Activated gamma-delta T cell (primary cell): Measurements from ENCODE around the gene KLF1.

ENCODE experiments used
- DNase-seq: peaks from one replicate; lab custom pipeline; 2025; lab: John Stamatoyannopoulos, UW

KLF1 gene

GRCh38 chr19:12838182-12838885 is 48.7 kb downstream of the KLF1 start, which contains the start of gene MAST1:
Gene MAST1 (plus strand): TSS chr19:12838515. CDS start chr19:12838573, 58 bp downstream.
- DNase-seq = peak; percentile 35

DNA sequence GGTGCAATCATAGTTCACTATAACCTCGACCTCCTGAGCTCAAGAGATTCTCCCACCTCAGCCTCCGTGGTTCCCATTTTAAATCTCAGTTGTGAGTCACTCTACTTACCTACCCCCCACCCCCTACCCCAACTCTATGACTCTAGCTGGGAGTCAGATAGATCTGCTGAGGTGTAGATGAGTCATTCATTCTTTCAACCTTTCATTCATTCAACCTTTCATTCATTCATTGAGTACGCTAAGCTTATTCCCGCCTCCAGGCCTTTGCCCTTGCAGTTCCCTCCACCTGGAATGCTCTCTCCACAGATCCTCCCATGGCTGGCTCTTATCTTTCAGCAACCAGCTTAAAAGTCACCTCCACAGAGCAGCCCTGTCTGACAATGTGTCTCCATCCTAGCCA is 49.8 kb downstream of the KLF1 start:
- no peak for DNase-seq

DNA sequence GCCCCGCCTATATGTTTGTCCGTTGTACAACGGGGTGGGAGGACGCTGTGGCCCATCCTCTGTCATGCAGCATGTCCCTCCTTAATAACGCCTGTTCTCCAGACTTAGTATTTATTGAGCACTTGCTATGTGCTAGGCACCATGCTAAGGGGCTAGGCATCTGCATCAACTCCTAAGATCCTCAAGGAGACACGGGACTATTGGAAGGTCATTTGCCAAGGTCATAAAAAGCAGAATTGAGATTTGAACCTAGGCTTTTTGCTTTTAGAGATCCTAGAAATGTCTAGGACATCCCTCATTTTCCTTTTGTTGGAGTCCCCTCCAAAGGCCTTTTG is 50.5 kb downstream of the KLF1 start:
- no peak for DNase-seq

DNA sequence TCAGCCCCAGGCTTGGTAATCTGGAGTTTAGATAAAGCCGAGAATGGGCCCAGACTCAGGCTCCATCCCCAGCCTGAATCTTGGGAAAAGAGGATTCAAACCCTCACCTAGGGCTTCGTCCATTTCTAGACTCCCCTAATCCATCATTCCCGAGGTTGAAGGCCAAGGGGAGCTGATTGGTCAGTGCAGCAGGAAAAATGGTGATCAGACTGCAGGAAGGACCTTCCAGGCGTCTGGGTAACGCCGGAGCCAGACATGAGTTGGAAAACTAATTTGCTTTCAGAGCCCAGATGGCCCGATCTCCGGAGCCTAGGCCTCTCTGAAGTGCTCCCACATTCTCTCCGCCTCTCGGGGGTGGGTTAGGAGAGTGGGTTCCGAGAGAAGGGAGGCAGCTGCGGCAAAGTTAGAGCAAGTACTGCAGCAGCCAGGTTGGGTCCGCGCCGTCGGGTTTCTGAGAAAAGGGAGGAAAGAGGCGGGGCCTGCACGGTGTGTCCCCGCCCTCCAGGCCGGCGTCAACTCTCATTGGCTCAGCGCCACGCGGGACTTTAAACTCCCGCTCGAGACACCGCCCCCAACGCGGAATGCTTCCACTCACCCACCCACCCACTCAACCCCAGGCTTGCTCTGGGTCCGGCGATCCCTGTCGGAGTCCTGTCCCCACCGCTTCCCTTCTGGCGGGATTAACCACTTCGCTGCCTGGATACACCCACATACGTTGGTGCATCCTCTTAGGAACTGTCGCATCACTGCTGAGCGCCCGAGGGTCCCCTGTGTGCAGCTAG is 51.8 kb downstream of the KLF1 start:
- no peak for DNase-seq

DNA sequence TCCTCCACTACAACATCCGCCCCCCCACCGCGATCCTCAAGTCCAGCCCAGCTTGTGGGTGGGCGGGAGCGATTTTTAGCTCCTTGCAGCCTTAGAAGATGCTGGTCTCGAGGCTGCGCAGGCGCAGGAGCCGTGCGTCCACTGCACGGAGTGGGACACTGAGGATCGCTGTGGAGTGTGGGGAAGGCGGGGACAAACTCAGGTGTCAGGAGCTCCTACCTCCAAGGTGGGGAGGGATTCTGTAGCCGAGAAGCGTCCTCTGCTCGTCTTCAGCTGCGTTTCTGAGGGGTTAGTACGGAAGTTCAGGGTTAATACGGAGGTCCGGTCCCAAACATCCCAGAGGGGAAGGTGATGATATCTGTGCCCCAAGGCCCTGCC is 52.4 kb downstream of the KLF1 start, which contains the start of gene RTBDN:
RTBDN (minus strand) TSS at position 14 of the 378 bp plus-strand sequence. CDS start 4,600 bp downstream, outside the sequence.
- DNase-seq = no peak
